ENCODE results near the gene MDM2.
A peak's percentile ranks its signal among the peaks of the same experiment; 100 is the strongest.

Gene MDM2

DNA sequence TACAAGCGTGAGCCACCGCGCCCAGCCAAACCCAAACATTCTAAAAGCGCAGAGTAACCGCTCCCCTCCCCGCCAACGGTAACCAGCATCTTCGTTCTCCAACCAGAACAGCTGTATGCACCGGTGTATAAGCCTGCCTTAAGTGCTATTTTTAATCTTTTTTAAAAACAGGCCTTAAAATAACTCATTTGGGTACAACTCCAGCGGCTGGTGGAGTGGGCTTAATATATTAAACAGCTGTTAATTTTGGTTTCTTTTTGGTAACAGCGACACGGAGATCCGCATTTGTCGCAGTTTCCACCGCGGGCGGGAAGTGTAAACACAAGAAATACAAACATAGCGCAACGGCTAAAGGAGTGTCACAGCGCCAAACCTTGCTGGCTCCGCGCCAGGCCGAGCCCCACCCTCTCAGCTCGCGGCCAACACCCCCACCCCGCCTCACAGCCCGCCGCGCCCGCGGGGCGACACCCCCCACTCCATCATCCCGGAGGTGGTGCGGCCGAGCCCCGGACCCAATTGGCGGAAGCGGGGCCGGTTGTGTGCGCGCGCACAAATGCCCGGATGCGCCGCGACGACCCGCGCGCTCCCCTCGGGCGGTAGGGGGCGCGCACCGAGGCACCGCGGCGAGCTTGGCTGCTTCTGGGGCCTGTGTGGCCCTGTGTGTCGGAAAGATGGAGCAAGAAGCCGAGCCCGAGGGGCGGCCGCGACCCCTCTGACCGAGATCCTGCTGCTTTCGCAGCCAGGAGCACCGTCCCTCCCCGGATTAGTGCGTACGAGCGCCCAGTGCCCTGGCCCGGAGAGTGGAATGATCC is at the start of gene MDM2:
MDM2 (plus strand) TSS at position 602 of the 812 bp plus-strand sequence. CDS start 301 bp downstream, outside the sequence.
- peak; percentile 98 for DNase-seq

- DNase-seq = no peak
Observed at GRCh38 chr12:68759852-68760251, 48.1 kb upstream of the MDM2 start.

- DNase-seq = no peak
Observed at GRCh38 chr12:68760806-68761441, 47.1 kb upstream of the MDM2 start.

DNA sequence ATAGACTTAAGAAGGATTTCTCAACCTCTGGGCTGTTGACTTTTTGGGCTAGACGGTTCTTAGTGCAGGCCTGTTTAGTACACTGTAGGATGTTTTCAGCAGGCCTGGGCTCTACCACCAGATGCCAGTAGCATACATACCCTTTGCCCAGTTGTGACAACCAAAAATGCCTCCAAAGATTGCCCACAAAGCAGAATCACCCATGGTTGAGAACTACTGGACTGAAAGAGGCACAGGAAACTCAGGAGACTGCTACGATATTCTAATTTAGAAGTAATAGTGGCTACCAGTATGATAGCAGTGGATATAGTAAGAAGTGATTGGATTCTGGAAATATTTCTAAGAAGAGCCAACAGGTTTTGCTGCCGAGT is 46.5 kb upstream of the MDM2 start:
- no peak for DNase-seq

GRCh38 chr12:68761901-68762630 is 45.9 kb upstream of the MDM2 start:
- DNase-seq = no peak

- no peak for DNase-seq
Observed at GRCh38 chr12:68762691-68763090, 45.3 kb upstream of the MDM2 start.

DNA sequence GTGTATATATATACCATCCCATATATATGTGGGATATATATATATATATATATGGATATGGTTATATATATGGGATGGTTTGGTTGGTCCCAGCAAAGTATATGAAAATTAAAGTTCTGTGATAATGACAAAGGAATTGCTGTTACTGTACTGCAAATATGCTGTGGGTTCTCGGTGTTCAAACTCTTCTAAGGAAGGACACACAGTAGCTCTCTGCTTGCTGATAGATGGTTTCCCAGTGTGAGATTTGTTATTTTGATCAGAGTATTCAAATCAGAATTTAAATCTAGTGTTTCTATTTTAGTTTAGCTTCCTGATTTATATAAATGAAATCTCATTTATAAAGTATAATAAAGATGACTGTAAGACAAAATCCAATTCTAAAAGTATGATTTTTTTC is 42.3 kb upstream of the MDM2 start:
- DNase-seq = no peak

GRCh38 chr12:68766646-68767045 is 41.3 kb upstream of the MDM2 start:
- no peak for DNase-seq

DNA sequence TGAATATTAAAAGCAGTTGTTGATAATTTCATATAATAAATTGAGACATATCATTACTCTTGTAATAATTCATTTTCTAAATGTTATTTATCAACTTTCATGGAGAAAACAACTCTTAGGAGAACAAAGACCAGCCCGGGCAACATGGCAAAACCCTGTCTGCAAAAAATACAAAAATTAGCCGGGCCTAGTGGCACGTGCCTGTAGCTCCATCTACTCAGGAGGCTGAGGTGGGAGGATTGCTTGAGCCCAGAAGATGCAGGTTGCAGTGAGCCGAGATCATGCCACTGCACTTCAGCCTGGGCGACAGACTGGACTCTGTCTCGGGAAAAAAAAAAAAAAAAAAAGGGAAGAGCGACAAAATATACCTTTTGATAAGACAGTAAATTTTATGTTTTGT is 40.8 kb upstream of the MDM2 start:
- no peak for DNase-seq

- no peak for DNase-seq
Observed at GRCh38 chr12:68768431-68768939, 39.5 kb upstream of the MDM2 start.

GRCh38 chr12:68769941-68770340 is 38.0 kb upstream of the MDM2 start:
- no peak for DNase-seq

DNA sequence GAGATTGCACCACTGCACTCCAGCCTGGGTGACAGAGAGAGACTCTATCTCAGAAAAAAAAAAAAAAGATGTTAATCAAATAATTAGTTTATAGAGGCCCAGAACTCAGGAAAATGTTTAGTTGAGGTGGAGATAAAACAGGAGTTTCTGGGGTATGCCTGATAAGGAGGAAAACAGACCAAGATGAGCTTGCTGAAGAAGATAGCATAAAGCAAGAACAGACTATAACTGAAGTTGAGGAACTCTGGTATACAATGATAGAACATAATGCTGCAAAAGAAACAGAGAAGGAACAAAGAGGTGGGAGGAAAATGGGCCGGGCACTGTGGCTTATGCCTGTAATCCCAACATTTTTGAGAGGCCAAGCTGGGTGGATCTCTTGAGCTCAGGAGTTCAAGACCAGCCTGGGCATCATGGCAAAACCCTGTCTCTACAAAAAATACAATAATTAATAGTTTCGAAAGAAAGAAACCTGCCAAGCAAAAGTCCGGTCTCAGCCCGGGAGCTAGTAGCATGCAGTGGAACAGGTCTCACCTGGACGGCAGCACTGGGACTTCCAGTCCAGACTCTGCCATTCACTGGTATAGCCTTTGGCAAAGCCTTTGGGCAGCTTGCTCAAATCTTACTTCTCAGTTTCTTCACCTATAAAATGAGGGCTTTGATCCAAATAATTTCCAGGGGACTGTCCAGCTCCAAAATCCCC is 36.6 kb upstream of the MDM2 start:
- DNase-seq = no peak

DNA sequence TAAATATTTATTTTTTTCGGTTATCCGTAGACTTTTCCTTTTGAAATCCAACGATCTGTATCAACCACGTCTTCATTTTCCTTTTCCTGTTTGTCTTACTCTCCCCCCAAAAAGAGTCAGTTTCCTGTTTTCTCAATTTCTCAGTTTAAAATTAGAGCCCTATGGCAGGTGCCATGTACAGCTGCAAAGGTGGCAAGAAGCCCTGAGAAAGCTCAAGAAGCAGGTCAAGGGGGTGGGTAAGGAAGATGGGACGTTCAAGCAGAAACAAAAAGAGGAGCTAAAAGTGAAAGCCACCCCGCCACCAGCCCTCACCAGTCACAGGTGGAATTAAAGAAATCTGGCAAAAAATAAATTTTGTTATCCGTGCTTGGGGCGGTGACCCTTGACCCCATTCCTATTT is 35.3 kb upstream of the MDM2 start:
- DNase-seq = no peak

DNA sequence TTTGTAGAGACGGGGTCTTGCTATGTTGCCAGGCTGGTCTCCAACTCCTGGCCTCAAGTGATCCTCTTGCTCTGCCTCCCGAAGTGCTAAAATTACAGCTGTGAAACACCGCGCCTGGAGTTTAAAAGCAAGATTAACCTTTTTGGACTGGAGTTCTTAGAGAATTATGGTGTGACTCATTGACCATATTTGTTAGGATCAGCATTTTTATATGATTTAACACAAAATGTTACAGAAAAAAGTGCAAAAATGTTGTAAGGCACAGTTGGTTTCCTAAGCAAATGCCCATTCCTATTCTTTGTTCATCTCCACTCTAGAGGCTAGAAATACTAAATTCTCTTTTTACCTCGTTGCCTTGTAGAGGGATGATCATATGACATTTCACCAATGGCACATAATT is 34.4 kb upstream of the MDM2 start:
- no peak for DNase-seq

GRCh38 chr12:68775121-68775630 is 32.8 kb upstream of the MDM2 start:
- no peak for DNase-seq

DNA sequence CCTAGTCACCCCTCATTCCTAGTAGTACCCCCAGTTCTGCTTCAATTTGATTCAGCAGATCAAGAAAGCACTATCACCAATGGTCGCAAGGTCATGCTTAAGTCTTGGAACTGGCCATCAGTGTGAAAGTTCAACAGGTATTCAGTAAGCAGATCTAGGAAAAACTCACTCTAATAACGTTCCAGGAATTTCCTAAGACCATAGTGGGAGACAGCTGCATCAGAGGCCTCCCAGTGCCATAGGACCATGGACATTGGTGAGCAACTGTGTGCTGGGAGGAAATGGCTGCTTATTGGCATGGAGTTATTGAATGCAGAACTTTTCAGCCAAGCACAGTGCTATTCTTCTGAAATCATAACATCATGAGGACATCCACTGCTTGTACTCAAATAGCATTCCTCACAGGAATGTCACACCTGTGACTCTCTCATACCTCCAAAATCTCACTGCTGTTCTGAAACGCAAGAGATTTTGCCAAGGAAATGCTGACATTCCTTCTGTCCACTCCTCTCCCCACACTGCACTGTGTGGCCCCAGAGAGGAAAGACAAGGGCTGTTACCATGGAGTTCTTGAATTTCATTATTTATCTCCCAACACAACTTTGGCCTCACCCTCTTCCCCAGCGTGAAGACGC is 30.9 kb upstream of the MDM2 start:
- DNase-seq = no peak

GRCh38 chr12:68779280-68779679 is 28.7 kb upstream of the MDM2 start:
- DNase-seq = no peak

DNA sequence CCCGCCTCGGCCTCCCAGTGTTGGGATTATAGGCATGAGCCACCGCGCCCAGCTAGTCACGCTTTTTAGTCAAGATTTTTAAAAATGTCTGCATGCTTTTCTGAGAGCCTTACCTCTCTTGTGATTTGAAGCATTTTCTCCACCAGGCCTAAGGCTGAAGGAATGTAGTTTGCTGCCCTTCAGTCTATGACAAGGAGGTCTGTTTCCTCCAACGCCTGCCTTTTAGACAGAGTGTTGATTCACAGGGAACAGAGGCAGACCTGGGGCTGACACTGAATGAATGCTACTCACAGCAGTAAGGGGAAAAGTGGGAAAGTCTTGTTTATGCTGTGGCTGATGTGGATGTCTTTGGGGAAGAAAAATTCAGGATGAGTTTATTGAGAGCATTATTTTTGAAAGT is 27.2 kb upstream of the MDM2 start:
- DNase-seq = no peak

GRCh38 chr12:68781728-68782127 is 26.2 kb upstream of the MDM2 start:
- DNase-seq = no peak

DNA sequence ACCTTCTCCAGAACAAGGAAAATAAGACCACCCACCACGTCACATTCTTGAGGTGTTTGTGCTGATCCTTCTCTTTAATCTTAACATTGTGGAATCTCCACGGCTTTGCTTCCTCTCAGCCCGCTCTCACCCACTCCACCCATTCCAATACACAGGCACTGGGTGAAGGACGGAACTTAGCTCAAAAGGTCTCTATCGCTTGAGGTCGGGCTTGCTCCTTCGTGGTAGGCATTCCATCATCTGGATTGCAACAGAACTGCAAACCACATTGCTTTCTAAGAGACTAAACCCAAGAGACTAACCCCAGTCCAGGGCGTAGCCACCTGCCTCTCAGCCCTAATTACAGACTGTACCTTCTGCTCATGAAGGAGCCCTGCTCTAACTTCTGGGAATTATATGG is 24.0 kb upstream of the MDM2 start:
- DNase-seq = no peak

GRCh38 chr12:68785358-68785757 is 22.6 kb upstream of the MDM2 start:
- no peak for DNase-seq

DNA sequence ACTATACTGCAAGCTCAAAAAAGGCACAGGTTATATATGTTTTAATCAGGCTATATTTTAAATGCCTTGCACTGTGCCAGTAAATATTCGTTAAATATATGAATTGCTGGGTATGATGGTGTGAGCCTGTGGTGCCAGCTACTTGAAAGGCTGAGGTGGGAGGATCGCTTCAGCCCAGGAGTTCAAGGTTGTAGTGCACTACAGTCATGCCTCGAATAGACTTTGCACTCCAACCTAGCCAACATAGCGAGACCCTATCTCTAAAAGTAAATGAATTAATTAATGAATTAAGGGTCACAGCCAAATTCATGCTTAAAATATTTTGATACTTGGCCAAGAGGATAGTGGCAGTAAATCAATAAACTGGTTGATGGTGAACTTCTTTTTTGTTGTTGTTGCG is 22.2 kb upstream of the MDM2 start:
- DNase-seq = no peak

Measured in DMS53 (cell line).